ENCODE data around the gene GNA14.
"Not testable (repeated sequence)": the region's sequence is repeated elsewhere in the genome, so short reads cannot be mapped to it uniquely, and the experiment has no call there.

The GNA14 gene

GRCh38 chr9:77531400-77531799 is 116.7 kb downstream of the GNA14 start:
- DNase-seq: no peak

GRCh38 chr9:77523891-77524290 is 124.2 kb downstream of the GNA14 start:
- no peak for DNase-seq

- DNase-seq: no peak
These were observed 127.0 kb downstream of the GNA14 start for GRCh38 chr9:77521091-77521490.

- DNase-seq: no peak
These were observed 129.4 kb downstream of the GNA14 start for GRCh38 chr9:77518688-77519087.

GRCh38 chr9:77516781-77517180 is 131.3 kb downstream of the GNA14 start:
- DNase-seq: no peak

GRCh38 chr9:77514886-77515711 is 133.0 kb downstream of the GNA14 start:
- no peak for DNase-seq

- no peak for DNase-seq
These were observed 134.7 kb downstream of the GNA14 start for GRCh38 chr9:77513457-77513856.

- no peak for DNase-seq
These were observed 135.2 kb downstream of the GNA14 start for GRCh38 chr9:77512876-77513275.

- DNase-seq: no peak
These were observed 136.6 kb downstream of the GNA14 start for GRCh38 chr9:77511525-77511924.

GRCh38 chr9:77510666-77511065 is 137.5 kb downstream of the GNA14 start:
- DNase-seq: no peak

GRCh38 chr9:77508396-77508795 is 139.7 kb downstream of the GNA14 start:
- DNase-seq: no peak

- DNase-seq: no peak
These were observed 140.7 kb downstream of the GNA14 start for GRCh38 chr9:77507212-77507961.

GRCh38 chr9:77505232-77505631 is 142.9 kb downstream of the GNA14 start:
- DNase-seq: no peak

GRCh38 chr9:77502568-77502967 is 145.6 kb downstream of the GNA14 start:
- no peak for DNase-seq

- no peak for DNase-seq
These were observed 149.2 kb downstream of the GNA14 start for GRCh38 chr9:77498891-77499290.

GRCh38 chr9:77497322-77498198 is 150.6 kb downstream of the GNA14 start:
- DNase-seq: no peak

- no peak for DNase-seq
These were observed 152.1 kb downstream of the GNA14 start for GRCh38 chr9:77495834-77496671.

GRCh38 chr9:77490279-77490678 is 157.8 kb downstream of the GNA14 start:
- DNase-seq: not testable (repeated sequence)

GRCh38 chr9:77489405-77490163 is 158.5 kb downstream of the GNA14 start:
- DNase-seq: not testable (repeated sequence)

- no peak for DNase-seq
These were observed 159.5 kb downstream of the GNA14 start for GRCh38 chr9:77488439-77489126.

GRCh38 chr9:77486968-77487367 is 161.2 kb downstream of the GNA14 start:
- DNase-seq: no peak

Data from stimulated activated CD4-positive, alpha-beta T cell treated with anti-CD3 and anti-CD28 coated beads, Interleukin-2, amount 100 ng/mL, for 48 hours (primary cell).